Ramos (cell line): ENCODE data around the gene TMPRSS9.

Experiments
- in situ Hi-C: fragments of 300-500 bp; cut with MboI; formaldehyde crosslinking; loops from one replicate; pipeline ENCODE4 v1.14.3; 2022; ENCODE audit warnings: low sequenced_read_pairs; ENCODE audit not compliant: unreplicated experiment

TMPRSS9 gene

DNA sequence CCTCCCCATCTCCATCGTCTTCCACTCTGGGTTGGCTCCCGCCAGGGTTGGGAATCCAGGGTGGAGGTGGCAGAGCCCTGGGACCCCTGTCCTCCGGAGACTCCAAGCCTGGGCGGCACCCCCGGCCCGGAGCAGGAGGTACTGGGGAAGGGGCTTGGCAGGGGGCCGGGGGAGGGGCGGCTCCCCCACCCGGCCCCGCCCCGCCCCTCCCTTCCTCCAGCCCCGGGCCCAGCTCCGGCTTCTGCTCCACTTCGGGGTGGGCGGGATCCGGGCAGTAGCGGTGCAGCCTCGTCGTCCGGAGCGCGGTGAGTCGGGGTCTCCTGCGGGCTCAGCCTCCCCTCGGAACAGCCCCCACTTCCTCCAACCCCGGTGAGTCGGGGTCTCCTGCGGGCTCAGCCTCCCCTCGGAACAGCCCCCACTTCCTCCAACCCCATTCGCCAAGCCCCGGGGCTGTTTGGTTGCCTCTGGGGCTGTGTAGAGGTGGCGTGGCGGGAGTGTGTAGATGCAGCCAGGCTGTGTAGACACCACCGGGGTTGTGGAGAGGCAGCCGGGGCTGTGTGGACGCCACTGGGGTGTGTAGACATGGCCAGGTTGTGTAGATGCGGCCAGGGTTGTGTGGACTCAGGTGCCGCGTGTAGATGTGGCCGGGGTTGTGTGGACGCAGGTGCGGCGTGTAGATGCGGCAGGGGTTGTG, at the start of gene TMPRSS9:
TSS of gene TMPRSS9 (plus strand) at position 274 of the 694 bp plus-strand sequence. CDS start 29,521 bp downstream, outside the sequence.
- in situ Hi-C loops: no loop called here

GRCh38 chr19:2311093-2311492, 49.0 kb upstream of the TMPRSS9 start:
- in situ Hi-C loops: no loop called here

GRCh38 chr19:2312820-2313501, 47.1 kb upstream of the TMPRSS9 start:
- in situ Hi-C loops: no loop called here

GRCh38 chr19:2315121-2315817, 44.8 kb upstream of the TMPRSS9 start:
- in situ Hi-C loops: no loop called here

DNA sequence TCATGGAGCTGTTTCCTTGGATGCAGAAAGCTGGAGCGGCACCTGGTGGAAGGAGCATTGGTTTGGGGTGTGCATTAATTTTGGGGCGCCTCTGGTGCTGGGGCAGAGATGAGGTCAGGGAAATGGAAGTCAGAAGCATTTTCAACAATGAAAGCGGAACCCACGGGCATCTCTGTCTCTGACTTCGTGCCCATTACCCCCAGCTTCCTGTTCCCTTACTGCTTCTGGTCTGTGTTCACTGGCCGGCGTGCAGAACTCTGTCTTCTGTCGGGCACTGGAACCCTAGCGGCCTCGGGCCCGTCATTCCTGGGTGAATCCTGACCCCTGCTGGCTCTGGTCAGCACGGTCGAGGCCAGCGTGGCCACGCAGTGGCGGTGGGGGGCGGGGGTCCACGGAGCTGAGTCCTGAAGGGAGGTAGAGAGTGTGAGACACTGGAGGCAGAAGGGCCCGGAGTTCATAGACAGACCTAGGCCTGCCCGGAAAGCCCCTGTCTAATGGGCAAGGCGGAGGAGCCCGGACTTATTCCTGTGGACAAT, 44.2 kb upstream of the TMPRSS9 start:
- in situ Hi-C loops: no loop called here

DNA sequence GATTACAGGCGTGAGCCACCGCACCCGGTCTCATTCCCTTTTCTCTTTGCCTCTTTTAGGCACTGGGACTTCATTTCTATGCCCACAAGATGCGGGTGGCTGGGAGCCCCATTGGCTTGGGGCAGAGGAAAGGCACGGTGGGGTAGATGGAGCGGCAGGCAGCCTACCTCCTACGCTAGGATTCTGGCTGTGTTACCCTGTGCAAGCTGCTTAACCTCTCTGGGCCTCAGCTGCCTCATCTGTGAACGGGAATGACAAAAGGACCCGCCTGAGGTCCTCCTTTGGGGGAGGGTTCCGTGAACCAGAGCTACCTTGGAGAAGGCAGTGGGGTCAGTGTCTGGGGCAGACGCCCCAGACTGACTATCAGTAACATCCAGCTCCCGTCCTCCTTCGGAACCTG, 42.8 kb upstream of the TMPRSS9 start:
- in situ Hi-C loops: no loop called here

DNA sequence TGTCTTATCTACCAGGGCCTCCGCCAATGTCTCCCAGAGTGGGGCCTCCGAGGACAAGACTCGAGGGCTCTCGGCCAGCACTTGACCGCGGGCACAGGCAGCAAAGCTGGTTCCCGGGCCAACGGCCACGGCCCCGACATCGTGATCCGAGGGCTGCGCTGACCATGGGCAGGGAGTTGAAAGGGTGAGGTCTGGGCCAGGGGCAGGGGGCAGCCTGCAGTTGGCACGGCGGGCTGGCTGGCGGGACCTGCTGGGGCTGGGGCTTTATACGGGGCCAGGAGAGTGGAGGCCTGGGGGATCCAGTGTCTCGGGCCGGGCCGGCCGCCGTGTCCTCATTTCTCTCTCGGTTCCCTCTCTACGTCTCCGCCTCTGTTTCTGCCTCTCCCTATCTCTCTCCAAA, 42.3 kb upstream of the TMPRSS9 start:
- in situ Hi-C loops: no loop called here

DNA sequence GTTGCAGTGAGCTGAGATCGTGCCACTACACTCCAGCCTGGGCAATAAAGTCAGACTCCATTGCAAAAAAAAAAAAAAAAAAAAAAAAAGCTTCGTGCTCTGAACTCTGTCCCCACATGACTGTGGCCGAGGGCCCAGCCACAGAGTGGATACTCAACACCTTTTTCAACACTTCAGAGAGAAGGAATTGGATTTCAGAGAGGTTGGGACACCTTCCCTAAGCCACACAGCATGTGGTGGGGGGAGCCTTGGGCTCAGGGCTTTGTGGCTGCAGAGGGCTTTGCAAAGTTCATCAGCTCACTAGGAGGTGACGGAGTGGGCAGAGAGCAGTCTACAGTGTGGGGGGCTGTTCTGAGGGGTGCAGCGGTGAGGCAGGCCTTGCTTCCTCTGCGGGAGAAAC, 41.1 kb upstream of the TMPRSS9 start:
- in situ Hi-C loops: no loop called here

DNA sequence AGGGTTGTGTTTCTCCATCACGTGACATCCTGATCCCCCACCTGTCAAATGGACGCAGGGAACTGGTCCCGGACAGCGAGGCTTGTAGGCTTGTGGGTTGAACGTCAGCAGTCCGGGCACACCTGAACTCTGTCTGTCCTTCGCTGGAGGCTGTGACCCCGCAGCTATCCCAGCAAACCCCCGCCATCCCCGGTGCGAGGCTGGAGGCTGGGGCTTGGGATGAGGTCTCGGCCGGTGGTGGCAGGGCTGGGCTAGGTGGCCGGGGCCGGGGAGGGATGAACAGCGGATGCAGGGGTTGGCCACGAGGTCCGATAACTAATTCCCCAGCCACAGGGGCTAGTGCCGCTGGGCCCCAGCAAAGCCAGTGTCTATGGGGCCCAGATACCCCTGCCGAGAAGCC, 40.5 kb upstream of the TMPRSS9 start:
- in situ Hi-C loops: no loop called here

- in situ Hi-C loops: no loop called here
These were observed 40.0 kb upstream of the TMPRSS9 start for GRCh38 chr19:2320049-2320448.

DNA sequence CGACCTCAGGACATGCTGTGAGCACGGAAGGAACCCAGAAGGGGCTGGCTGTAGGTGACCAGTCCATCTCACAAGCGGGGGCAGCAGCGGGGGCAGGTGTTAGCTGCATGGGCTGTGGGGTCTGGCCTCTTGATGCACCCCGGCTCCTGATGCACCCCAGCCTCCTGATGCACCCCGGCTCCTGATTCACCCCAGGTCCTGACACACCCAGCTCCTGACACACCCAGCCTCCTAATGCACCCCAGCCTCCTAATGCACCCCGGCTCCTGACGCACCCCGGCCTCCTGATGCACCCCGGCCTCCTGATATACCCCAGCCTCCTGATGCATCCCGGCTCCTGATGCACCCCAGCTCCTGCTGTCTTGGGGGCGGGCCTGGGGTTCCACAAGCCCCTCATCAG, 39.1 kb upstream of the TMPRSS9 start:
- in situ Hi-C loops: no loop called here

- in situ Hi-C loops: no loop called here
These were observed 38.3 kb upstream of the TMPRSS9 start for GRCh38 chr19:2321565-2322283.

DNA sequence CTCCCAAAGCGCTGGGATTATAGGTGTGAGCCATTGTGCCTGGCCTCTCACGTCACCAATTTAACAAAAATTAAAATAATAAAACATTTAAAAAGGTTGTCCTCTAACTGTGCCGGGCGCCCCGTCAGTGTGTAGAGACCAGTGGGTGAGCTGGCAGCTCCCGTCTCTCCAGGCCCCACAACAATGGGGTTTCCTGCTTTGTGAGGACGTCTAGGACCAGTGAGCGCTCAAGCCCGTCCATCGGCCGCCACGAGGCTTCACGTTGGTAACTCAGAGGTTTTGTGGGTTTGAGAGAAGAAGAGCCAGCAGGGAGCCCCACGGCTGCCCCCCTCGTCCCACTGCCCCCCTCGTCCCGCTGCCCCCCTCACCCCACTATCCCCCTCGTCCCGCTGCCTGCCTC, 36.4 kb upstream of the TMPRSS9 start:
- in situ Hi-C loops: no loop called here

GRCh38 chr19:2324220-2324948, 35.7 kb upstream of the TMPRSS9 start:
- in situ Hi-C loops: no loop called here

GRCh38 chr19:2325281-2326046, 34.6 kb upstream of the TMPRSS9 start:
- in situ Hi-C loops: no loop called here

GRCh38 chr19:2326699-2327360, 33.2 kb upstream of the TMPRSS9 start:
- in situ Hi-C loops: no loop called here

DNA sequence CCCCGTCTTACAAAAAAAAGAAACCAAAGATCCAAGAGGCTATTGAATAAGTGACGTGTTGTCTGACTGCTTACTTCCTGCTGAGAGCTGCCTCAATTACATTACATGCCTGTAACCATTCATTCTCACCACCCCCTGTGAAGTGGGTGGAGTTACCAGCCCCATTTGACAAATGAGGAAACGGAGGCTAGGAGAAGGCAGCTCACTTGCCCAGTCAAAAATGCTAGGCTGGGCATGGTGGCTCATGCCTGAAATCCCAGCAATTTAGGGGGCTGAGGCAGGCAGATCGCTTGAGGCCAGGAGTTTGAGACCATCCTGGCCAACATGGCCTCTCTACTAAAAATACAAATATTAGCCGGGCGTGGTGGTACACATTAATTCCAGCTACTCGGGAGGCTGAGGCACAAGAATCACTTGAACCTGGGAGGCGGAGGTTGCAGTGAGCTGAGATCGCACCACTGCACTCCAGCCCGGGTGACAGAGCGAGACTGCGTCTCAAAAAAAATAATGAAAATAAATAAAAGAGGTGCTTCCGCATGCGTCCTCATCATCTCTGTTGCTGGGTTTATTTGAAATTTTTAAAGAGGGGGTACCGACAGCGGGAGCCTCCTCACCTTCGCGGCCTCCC, 32.2 kb upstream of the TMPRSS9 start:
- in situ Hi-C loops: no loop called here
